H9 (cell line): Measurements from ENCODE around the gene PAX6. TPM values are rescaled to one million over a fixed set of nuclear protein-coding genes. Genes with fewer than 3 reads are reported as not detected.

Experiments
- DNase-seq: peaks from one replicate; pipeline ENCODE4 v3.0.0-alpha.2; 2017
- H2AFZ ChIP-seq: one replicate; pipeline ENCODE4 v1.6.1; 2013; ENCODE audit warnings: mild to moderate bottlenecking, low read length, control low read depth, moderate library complexity
- H2AK5ac ChIP-seq: 2 replicates; pipeline ENCODE4 v1.6.1; 2013; ENCODE audit warnings: low read length, control low read depth, mixed read lengths; ENCODE audit not compliant: insufficient read length
- H2BK120ac ChIP-seq: one replicate; pipeline ENCODE4 v1.6.1; 2013; ENCODE audit warnings: low read depth, mild to moderate bottlenecking, low read length, control low read depth, inconsistent platforms; ENCODE audit not compliant: poor library complexity, severe bottlenecking
- H2BK12ac ChIP-seq: 2 replicates; pipeline ENCODE4 v1.6.1; 2013; ENCODE audit warnings: low read length, control low read depth, mixed read lengths, low read depth; ENCODE audit not compliant: insufficient read length
- H2BK15ac ChIP-seq: 2 replicates; pipeline ENCODE4 v1.6.1; 2013; ENCODE audit warnings: low read depth, low read length, control low read depth
- H2BK20ac ChIP-seq: one replicate; pipeline ENCODE4 v1.6.1; 2013; ENCODE audit warnings: low read depth, mild to moderate bottlenecking, low read length, control low read depth, inconsistent platforms; ENCODE audit not compliant: poor library complexity, severe bottlenecking
- H2BK5ac ChIP-seq: 2 replicates; pipeline ENCODE4 v1.6.1; 2013; ENCODE audit warnings: low read length, control low read depth, mixed read lengths; ENCODE audit not compliant: insufficient read length
- H3K14ac ChIP-seq: 2 replicates; pipeline ENCODE4 v1.6.1; 2013; ENCODE audit warnings: low read length, control low read depth; ENCODE audit not compliant: insufficient read depth
- H3K18ac ChIP-seq: 2 replicates; pipeline ENCODE4 v1.6.1; 2013; ENCODE audit warnings: low read depth, mild to moderate bottlenecking, mixed read lengths, low read length, control low read depth; ENCODE audit not compliant: insufficient read length
- H3K23ac ChIP-seq: 2 replicates; pipeline ENCODE4 v1.6.1; 2013; ENCODE audit warnings: low read length, control low read depth, mixed read lengths, low read depth; ENCODE audit not compliant: insufficient read length
- H3K23me2 ChIP-seq: 2 replicates; pipeline ENCODE4 v1.6.1; 2013; ENCODE audit warnings: low read depth, mild to moderate bottlenecking, mixed read lengths, low read length, control low read depth; ENCODE audit not compliant: insufficient read length, poor library complexity, severe bottlenecking
- H3K27ac ChIP-seq: 2 replicates; pipeline ENCODE4 v1.5.1; 2013; ENCODE audit warnings: low read length, control low read depth, mixed read lengths, low read depth; ENCODE audit not compliant: insufficient read length
- H3K27me3 ChIP-seq: 2 replicates; pipeline ENCODE4 v1.6.1; 2013; ENCODE audit warnings: low read length, control low read depth, inconsistent platforms; ENCODE audit not compliant: insufficient read depth
- H3K4ac ChIP-seq: 2 replicates; pipeline ENCODE4 v1.6.1; 2013; ENCODE audit warnings: low read depth, mild to moderate bottlenecking, control low read depth, inconsistent platforms, low read length, moderate library complexity
- H3K4me1 ChIP-seq: 2 replicates; pipeline ENCODE4 v1.6.1; 2013; ENCODE audit warnings: low read length, control low read depth, inconsistent platforms; ENCODE audit not compliant: insufficient read depth
- H3K4me2 ChIP-seq: 2 replicates; pipeline ENCODE4 v1.6.1; 2013; ENCODE audit warnings: low read length, control low read depth, mixed read lengths; ENCODE audit not compliant: insufficient read length, insufficient read depth
- H3K56ac ChIP-seq: 2 replicates; pipeline ENCODE4 v1.6.1; 2013; ENCODE audit warnings: low read depth, mild to moderate bottlenecking, mixed read lengths, low read length, control low read depth; ENCODE audit not compliant: insufficient read length
- H3K79me1 ChIP-seq: 2 replicates; pipeline ENCODE4 v1.6.1; 2013; ENCODE audit warnings: low read depth, mild to moderate bottlenecking, moderate library complexity, low read length, control low read depth, inconsistent platforms; ENCODE audit not compliant: insufficient read depth, poor library complexity, severe bottlenecking
- H3K79me2 ChIP-seq: 2 replicates; pipeline ENCODE4 v1.6.1; 2013; ENCODE audit warnings: low read length, control low read depth, inconsistent platforms; ENCODE audit not compliant: insufficient read depth
- H3K9ac ChIP-seq: 2 replicates; pipeline ENCODE4 v1.6.1; 2013; ENCODE audit warnings: low read length, control low read depth, mixed read lengths; ENCODE audit not compliant: insufficient read length; ENCODE audit errors: extremely low read depth
- H3K9me3 ChIP-seq: one replicate; pipeline ENCODE4 v1.6.1; 2013; ENCODE audit warnings: low read depth, low read length, inconsistent platforms; ENCODE audit not compliant: control insufficient read depth
- H3T11ph ChIP-seq: one replicate; pipeline ENCODE4 v1.6.1; 2013; ENCODE audit warnings: mild to moderate bottlenecking, low read length, control low read depth, inconsistent platforms
- H4K20me1 ChIP-seq: one replicate; pipeline ENCODE4 v1.6.1; 2013; ENCODE audit not compliant: control insufficient read depth, insufficient read length, insufficient read depth
- H4K5ac ChIP-seq: 2 replicates; pipeline ENCODE4 v1.6.1; 2013; ENCODE audit warnings: low read depth, mild to moderate bottlenecking, mixed read lengths, low read length, control low read depth; ENCODE audit not compliant: insufficient read length
- H4K8ac ChIP-seq: replicated peaks from 2 replicates; pipeline ENCODE4 v1.6.1; 2013; ENCODE audit warnings: low read length, control low read depth, mixed read lengths, low read depth; ENCODE audit not compliant: insufficient read length
- H4K91ac ChIP-seq: 2 replicates; pipeline ENCODE4 v1.6.1; 2013; ENCODE audit warnings: low read depth, mild to moderate bottlenecking, moderate library complexity, mixed read lengths, low read length, control low read depth; ENCODE audit not compliant: insufficient read length
- H3K27ac Mint-ChIP-seq, 3 experiments: 2 replicates in 2 of 3; 3 replicates in 1 of 3; pipeline ENCODE4 v1.8.0; 2020 to 2021; ENCODE audit warnings: mixed read lengths in 3 of 3, mild to moderate bottlenecking in 1 of 3, moderate library complexity in 1 of 3
- H3K27me3 Mint-ChIP-seq: 2 replicates; pipeline ENCODE4 v1.8.0; 2021; ENCODE audit warnings: low read depth, mild to moderate bottlenecking, moderate library complexity, mixed read lengths
- H3K36me3 Mint-ChIP-seq, 3 experiments: 2 replicates in 2 of 3; 3 replicates in 1 of 3; pipeline ENCODE4 v1.8.0; 2020 to 2021; ENCODE audit warnings: low read depth in 3 of 3, mixed read lengths in 3 of 3; ENCODE audit not compliant: insufficient read depth in 1 of 3
- H3K4me1 Mint-ChIP-seq, 2 experiments: 2 replicates each; pipeline ENCODE4 v1.8.0; 2020; ENCODE audit warnings: mixed read lengths in 2 of 2
- H3K4me3 Mint-ChIP-seq, 2 experiments: 2 replicates in 1 of 2; 3 replicates in 1 of 2; pipeline ENCODE4 v1.8.0; 2020 to 2021; ENCODE audit warnings: mild to moderate bottlenecking in 2 of 2, mixed read lengths in 2 of 2, moderate library complexity in 1 of 2
- H3K9me3 Mint-ChIP-seq, 2 experiments: 2 replicates in 1 of 2; 3 replicates in 1 of 2; pipeline ENCODE4 v1.8.0; 2020; ENCODE audit warnings: mild to moderate bottlenecking in 2 of 2, mixed read lengths in 2 of 2, moderate library complexity in 1 of 2
- WGBS: extraction: QIAGEN DNeasy Blood & Tissue Kit; methylation state at CpG from one replicate; pipeline ENCODE4 v1.1.7; 2013; ENCODE audit warnings: missing lambda C conversion rate, low lambda C conversion rate, mixed read lengths; ENCODE audit not compliant: insufficient read length; ENCODE audit errors: extremely low coverage; 5-methylcytosine and 5-hydroxymethylcytosine counted together
- total RNA-seq: library from RNA; stranded (reverse); gene quantifications from 2 replicates; pipeline ENCODE4 v1.2.1, GENCODE V29; 2021
- TF ChIP-seq, protein P1 (sequence below): fragments of 200-600 bp; sonication (generic); conservative IDR thresholded peaks from 3 replicates; pipeline ENCODE4 v1.8.0; 2021; ENCODE audit warnings: antibody characterized with exemption, mild to moderate bottlenecking

PAX6 gene
- total RNA-seq, 1 experiment from 2014 or later, result not detected

DNA sequence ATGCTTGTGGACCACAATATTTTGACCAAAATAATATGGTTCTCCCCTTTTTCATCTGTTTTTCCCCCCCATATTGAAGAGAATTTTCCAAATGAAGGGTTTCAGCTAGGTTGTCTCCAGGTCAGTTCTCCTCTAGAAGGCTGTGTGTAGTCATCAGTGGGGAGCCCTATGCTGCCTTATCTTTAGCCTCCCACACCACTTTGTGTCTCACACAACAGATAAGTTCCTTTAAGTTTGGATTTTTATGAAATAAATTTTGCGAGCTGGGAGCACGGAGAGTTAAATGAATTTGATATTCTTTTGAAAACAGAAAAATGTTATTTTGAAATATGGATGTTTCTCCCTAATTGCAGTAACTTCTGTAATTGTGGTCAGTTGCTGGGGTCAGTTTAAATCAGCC, 28.9 kb downstream of the PAX6 start:
- no peak overlapping the region for H3T11ph ChIP-seq
- TF ChIP-seq, protein P1, sequence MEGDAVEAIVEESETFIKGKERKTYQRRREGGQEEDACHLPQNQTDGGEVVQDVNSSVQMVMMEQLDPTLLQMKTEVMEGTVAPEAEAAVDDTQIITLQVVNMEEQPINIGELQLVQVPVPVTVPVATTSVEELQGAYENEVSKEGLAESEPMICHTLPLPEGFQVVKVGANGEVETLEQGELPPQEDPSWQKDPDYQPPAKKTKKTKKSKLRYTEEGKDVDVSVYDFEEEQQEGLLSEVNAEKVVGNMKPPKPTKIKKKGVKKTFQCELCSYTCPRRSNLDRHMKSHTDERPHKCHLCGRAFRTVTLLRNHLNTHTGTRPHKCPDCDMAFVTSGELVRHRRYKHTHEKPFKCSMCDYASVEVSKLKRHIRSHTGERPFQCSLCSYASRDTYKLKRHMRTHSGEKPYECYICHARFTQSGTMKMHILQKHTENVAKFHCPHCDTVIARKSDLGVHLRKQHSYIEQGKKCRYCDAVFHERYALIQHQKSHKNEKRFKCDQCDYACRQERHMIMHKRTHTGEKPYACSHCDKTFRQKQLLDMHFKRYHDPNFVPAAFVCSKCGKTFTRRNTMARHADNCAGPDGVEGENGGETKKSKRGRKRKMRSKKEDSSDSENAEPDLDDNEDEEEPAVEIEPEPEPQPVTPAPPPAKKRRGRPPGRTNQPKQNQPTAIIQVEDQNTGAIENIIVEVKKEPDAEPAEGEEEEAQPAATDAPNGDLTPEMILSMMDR, result no peak

More for the DNA sequence above, 28.9 kb downstream of the PAX6 start:
- H3K27ac Mint-ChIP-seq, result no peak overlapping the region; a peak in 1 of 7 replicates
- Histone ChIP-seq H4K5ac (no peak overlapping the region), H2BK120ac (no peak overlapping the region), H4K20me1 (peaks cover 3% of the 10 kb centered on the region), H3K14ac (no peak overlapping the region), H2AFZ (no peak overlapping the region), H2BK12ac (no peak overlapping the region), H2AK5ac (no peak overlapping the region), H3K23ac (no peak overlapping the region), H3K79me1 (no peaks in the 10 kb centered on the region), H3K79me2 (no peaks in the 10 kb centered on the region), H2BK20ac (no peak overlapping the region), H2BK15ac (no peak overlapping the region), H2BK5ac (no peak overlapping the region), H3K4me1 (no peaks in the 10 kb centered on the region), H3K9me3 (no peaks in the 10 kb centered on the region), H3K27ac (no peak overlapping the region), H3K27me3 (no peaks in the 10 kb centered on the region), H3K18ac (no peak overlapping the region), H3K4me2 (no peak overlapping the region), H4K8ac (no peak overlapping the region), H3K9ac (no peak overlapping the region), H3K56ac (no peak overlapping the region), H4K91ac (no peak overlapping the region), H3K23me2 (no peaks in the 10 kb centered on the region), H3K4ac (no peak overlapping the region)
- no peak overlapping the region for H3K4me3 Mint-ChIP-seq
- no peaks in the 10 kb centered on the region for H3K27me3 Mint-ChIP-seq
- DNase-seq, result no peak
- H3K9me3 Mint-ChIP-seq, result peaks cover 3 to 4% of the 10 kb centered on the region in 2 experiments; a peak in 2 of 5 replicates
- WGBS, result 100% methylated on average over 2 of the region's 2 CpGs
- peaks cover 2 to 5% (median 2%) of the 10 kb centered on the region in 3 experiments; a peak in 3 of 7 replicates for H3K36me3 Mint-ChIP-seq
- peaks cover 7 to 19% of the 10 kb centered on the region in 2 experiments for H3K4me1 Mint-ChIP-seq
